ENCODE results near the gene PCBP4. TPM values are rescaled to one million over a fixed set of nuclear protein-coding genes. Genes with fewer than 3 reads are reported as not detected.

Gene PCBP4
- total RNA-seq, 2 experiments from 2014 or later = 2.0 to 12.5 TPM

- Histone ChIP-seq H3K4me3 (ENCODE audit: low read depth, low read length, poor library complexity, severe bottlenecking) (no peak overlapping the region), H3K27ac (ENCODE audit: low read depth, low read length, poor library complexity, severe bottlenecking) (no peak overlapping the region), H3K4me1 (ENCODE audit: insufficient read depth, low read length, poor library complexity, severe bottlenecking) (peaks cover 29% of the 10 kb centered on the region), H3K4me2 (ENCODE audit: low read length) (no peak overlapping the region), H3K79me2 (ENCODE audit: insufficient read depth, low read depth, low read length) (no peaks in the 10 kb centered on the region), H3K36me3 (ENCODE audit: insufficient read depth, low read length) (no peaks in the 10 kb centered on the region), H4K20me1 (ENCODE audit: insufficient read depth, low read length) (no peaks in the 10 kb centered on the region), H2AFZ (ENCODE audit: low read length) (no peak overlapping the region), H3K9me3 (ENCODE audit: low read length) (no peaks in the 10 kb centered on the region), H3K9me2 (ENCODE audit: insufficient read depth, low read length) (no peaks in the 10 kb centered on the region)
- BruUV-seq (replicated peaks) = no TSS peak
- ChIA-PET POLR2A (no interaction called here), CTCF (ENCODE audit: unreplicated experiment) (no interaction called here)
- TF ChIP-seq EZH2phosphoT487 (IDR thresholded peaks at IDR 0.05; ENCODE audit: borderline replicate concordance, low read depth, low read length) = no peak
- no peak for TF ChIP-seq CTCF (conservative IDR thresholded peaks at IDR 0.05; ENCODE audit: low read length)
- DNase-seq (ENCODE audit: low spot score) = no peak
- intact Hi-C loops (cut with micrococcal nuclease; ENCODE audit: unreplicated experiment) = no loop called here
These were observed 4.1 kb upstream of the PCBP4 start for GRCh38 chr3:51971350-51971749.

- no peak overlapping the region for H3K4me3 ChIP-seq (ENCODE audit: low read depth, low read length, poor library complexity, severe bottlenecking)
- H3K9me3 ChIP-seq (ENCODE audit: low read length) = no peaks in the 10 kb centered on the region
- TF ChIP-seq EZH2phosphoT487 (IDR thresholded peaks at IDR 0.05; ENCODE audit: borderline replicate concordance, low read depth, low read length) (no peak), CTCF (conservative IDR thresholded peaks at IDR 0.05; ENCODE audit: low read length) (no peak)
- H3K4me2 ChIP-seq (ENCODE audit: low read length) = no peak overlapping the region
- intact Hi-C loops (cut with micrococcal nuclease; ENCODE audit: unreplicated experiment) = no loop called here
- H3K79me2 ChIP-seq (ENCODE audit: insufficient read depth, low read depth, low read length) = no peaks in the 10 kb centered on the region
- peaks cover 26% of the 10 kb centered on the region for H3K4me1 ChIP-seq (ENCODE audit: insufficient read depth, low read length, poor library complexity, severe bottlenecking)
- H3K36me3 ChIP-seq (ENCODE audit: insufficient read depth, low read length) = no peaks in the 10 kb centered on the region
- BruUV-seq (replicated peaks) = no TSS peak
- H2AFZ ChIP-seq (ENCODE audit: low read length) = no peak overlapping the region
- no peak overlapping the region for H3K27ac ChIP-seq (ENCODE audit: low read depth, low read length, poor library complexity, severe bottlenecking)
- DNase-seq (ENCODE audit: low spot score) = no peak
- POLR2A ChIA-PET = interaction anchor here (0.6 kb wide), 1 partner anchor 177 kb away, joined by 3 read pairs; no protein-coding TSS in a partner anchor
- no peaks in the 10 kb centered on the region for H3K9me2 ChIP-seq (ENCODE audit: insufficient read depth, low read length)
- no peaks in the 10 kb centered on the region for H4K20me1 ChIP-seq (ENCODE audit: insufficient read depth, low read length)
- CTCF ChIA-PET (ENCODE audit: unreplicated experiment) = no interaction called here
These were observed 3.5 kb upstream of the PCBP4 start for GRCh38 chr3:51970606-51971300.

- H3K4me3 ChIP-seq (ENCODE audit: low read depth, low read length, poor library complexity, severe bottlenecking) = no peak overlapping the region
- TF ChIP-seq CTCF (conservative IDR thresholded peaks at IDR 0.05; ENCODE audit: low read length) = no peak
- no peak for TF ChIP-seq EZH2phosphoT487 (IDR thresholded peaks at IDR 0.05; ENCODE audit: borderline replicate concordance, low read depth, low read length)
- no peaks in the 10 kb centered on the region for H3K79me2 ChIP-seq (ENCODE audit: insufficient read depth, low read depth, low read length)
- H3K4me1 ChIP-seq (ENCODE audit: insufficient read depth, low read length, poor library complexity, severe bottlenecking) = peaks cover 19% of the 10 kb centered on the region
- ChIA-PET CTCF (ENCODE audit: unreplicated experiment) (no interaction called here), POLR2A (interaction anchor here (0.6 kb wide), 1 partner anchor 176 kb away, joined by 3 read pairs; no protein-coding TSS in a partner anchor)
- DNase-seq (ENCODE audit: low spot score) = no peak
- BruUV-seq (replicated peaks) = no TSS peak
- intact Hi-C loops (cut with micrococcal nuclease; ENCODE audit: unreplicated experiment) = no loop called here
- H3K4me2 ChIP-seq (ENCODE audit: low read length) = no peak overlapping the region
- H3K9me3 ChIP-seq (ENCODE audit: low read length) = no peaks in the 10 kb centered on the region
- H4K20me1 ChIP-seq (ENCODE audit: insufficient read depth, low read length) = no peaks in the 10 kb centered on the region
- H3K27ac ChIP-seq (ENCODE audit: low read depth, low read length, poor library complexity, severe bottlenecking) = no peak overlapping the region
- H3K36me3 ChIP-seq (ENCODE audit: insufficient read depth, low read length) = no peaks in the 10 kb centered on the region
- no peaks in the 10 kb centered on the region for H3K9me2 ChIP-seq (ENCODE audit: insufficient read depth, low read length)
- no peak overlapping the region for H2AFZ ChIP-seq (ENCODE audit: low read length)
These were observed 2.6 kb upstream of the PCBP4 start for GRCh38 chr3:51969841-51970240.
